A673 (cell line): ENCODE measurements around the gene PNLIPRP1. TPM values are rescaled to one million over a fixed set of nuclear protein-coding genes. Genes with fewer than 3 reads are reported as not detected.

Source experiments
- BruUV-seq: library from RNA; stranded (reverse); fragments of 400-500 nt; replicated peaks from 2 replicates; lab custom pipeline; 2021; lab: Mats Ljungman, UMichigan
- CTCF ChIA-PET: fragments of 300-600 bp; sonication (Branson Sonifier 250); formaldehyde crosslinking; loops from one replicate; lab custom pipeline; 2022; ENCODE audit warnings: antibody characterized with exemption; lab: Charles Lee
- POLR2A ChIA-PET: fragments of 300-600 bp; sonication (Branson Sonifier 250); formaldehyde crosslinking; loops from one replicate; lab custom pipeline; 2022; ENCODE audit warnings: antibody characterized with exemption; ENCODE audit not compliant: low non-redundant PET; lab: Charles Lee
- DNase-seq: peaks from one replicate; pipeline ENCODE4 v3.0.0-alpha.2; 2015; ENCODE audit warnings: low spot score
- H3K27ac ChIP-seq: fragments of 200-600 bp; sonication (generic); 2 replicates; pipeline ENCODE4 v1.5.1; 2016; ENCODE audit warnings: mixed run types, low read depth, mild to moderate bottlenecking, mixed read lengths, antibody characterized with exemption, low read length; ENCODE audit not compliant: poor library complexity, severe bottlenecking
- H3K27me3 ChIP-seq: fragments of 200-600 bp; sonication (generic); replicated peaks from 2 replicates; pipeline ENCODE4 v1.6.1; 2017; ENCODE audit warnings: mixed run types, low read depth, mild to moderate bottlenecking, mixed read lengths, antibody characterized with exemption, low read length; ENCODE audit not compliant: insufficient read depth, poor library complexity
- H3K36me3 ChIP-seq: fragments of 200-600 bp; sonication (generic); 2 replicates; pipeline ENCODE4 v1.6.1; 2016; ENCODE audit warnings: mixed run types, mild to moderate bottlenecking, mixed read lengths, antibody characterized with exemption, low read length; ENCODE audit not compliant: insufficient read depth, poor library complexity, severe bottlenecking
- H3K4me1 ChIP-seq: fragments of 200-600 bp; sonication (generic); 2 replicates; pipeline ENCODE4 v1.6.1; 2017; ENCODE audit warnings: mixed run types, mild to moderate bottlenecking, mixed read lengths, antibody characterized with exemption, low read length; ENCODE audit not compliant: insufficient read depth, poor library complexity, severe bottlenecking
- H3K4me3 ChIP-seq: fragments of 200-600 bp; sonication (generic); 2 replicates; pipeline ENCODE4 v1.5.1; 2016; ENCODE audit warnings: low read depth, mixed run types, mild to moderate bottlenecking, mixed read lengths, low read length; ENCODE audit not compliant: poor library complexity, severe bottlenecking
- H3K9me3 ChIP-seq: fragments of 200-600 bp; sonication (generic); 2 replicates; pipeline ENCODE4 v1.6.1; 2016; ENCODE audit warnings: mixed run types, low read depth, mild to moderate bottlenecking, mixed read lengths, antibody characterized with exemption, low read length; ENCODE audit not compliant: poor library complexity, severe bottlenecking
- EZH2 ChIP-seq: fragments of 200-600 bp; sonication (generic); IDR thresholded peaks from 2 replicates; pipeline ENCODE4 v1.6.1; 2017; ENCODE audit warnings: borderline replicate concordance, low read depth, mild to moderate bottlenecking, mixed read lengths, antibody characterized with exemption, low read length; ENCODE audit not compliant: poor library complexity, severe bottlenecking
- intact Hi-C: fragments of 100-400 bp; cut with micrococcal nuclease; formaldehyde crosslinking; loops from one replicate; pipeline ENCODE4 v1.10.0; 2022; ENCODE audit not compliant: unreplicated experiment
- total RNA-seq: library from RNA; stranded (reverse); gene quantifications from 2 replicates; pipeline ENCODE4 v1.2.3, GENCODE V29; 2021
- TF ChIP-seq, protein P1 (sequence below): fragments of 300-800, 200-600 bp; sonication (generic); conservative IDR thresholded peaks from 2 replicates; pipeline ENCODE4 v1.5.1; 2017; ENCODE audit warnings: low read depth, mild to moderate bottlenecking, antibody characterized with exemption, low read length, moderate library complexity, mixed read lengths

PNLIPRP1 gene
- total RNA-seq, 1 experiment from 2014 or later, result not detected

DNA sequence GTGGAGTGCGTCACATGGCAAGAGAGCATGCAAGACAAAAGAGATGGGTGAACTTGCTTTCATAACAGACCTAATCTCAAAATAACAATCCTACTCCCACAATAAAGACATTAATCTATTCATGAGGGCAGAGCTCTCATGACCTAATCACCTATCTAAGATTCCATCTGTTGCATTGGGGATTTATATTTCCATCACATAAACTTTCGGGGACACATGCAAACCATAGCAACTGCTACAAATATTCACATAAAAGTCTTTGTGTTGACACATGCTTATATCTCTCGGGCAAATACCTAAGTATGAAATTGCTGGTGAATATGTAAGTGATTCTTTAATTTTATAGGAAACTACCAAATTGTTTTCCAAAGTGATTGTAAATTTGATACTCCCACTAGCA is 16.0 kb upstream of the PNLIPRP1 start:
- intact Hi-C loops, result no loop called here
- ChIA-PET CTCF (no interaction called here), POLR2A (no interaction called here)
- H3K27me3 ChIP-seq, result no peaks in the 10 kb centered on the region
- H3K4me1 ChIP-seq, result no peaks in the 10 kb centered on the region
- H3K4me3 ChIP-seq, result no peak overlapping the region
- DNase-seq, result no peak
- H3K9me3 ChIP-seq, result no peaks in the 10 kb centered on the region
- TF ChIP-seq, protein P1, sequence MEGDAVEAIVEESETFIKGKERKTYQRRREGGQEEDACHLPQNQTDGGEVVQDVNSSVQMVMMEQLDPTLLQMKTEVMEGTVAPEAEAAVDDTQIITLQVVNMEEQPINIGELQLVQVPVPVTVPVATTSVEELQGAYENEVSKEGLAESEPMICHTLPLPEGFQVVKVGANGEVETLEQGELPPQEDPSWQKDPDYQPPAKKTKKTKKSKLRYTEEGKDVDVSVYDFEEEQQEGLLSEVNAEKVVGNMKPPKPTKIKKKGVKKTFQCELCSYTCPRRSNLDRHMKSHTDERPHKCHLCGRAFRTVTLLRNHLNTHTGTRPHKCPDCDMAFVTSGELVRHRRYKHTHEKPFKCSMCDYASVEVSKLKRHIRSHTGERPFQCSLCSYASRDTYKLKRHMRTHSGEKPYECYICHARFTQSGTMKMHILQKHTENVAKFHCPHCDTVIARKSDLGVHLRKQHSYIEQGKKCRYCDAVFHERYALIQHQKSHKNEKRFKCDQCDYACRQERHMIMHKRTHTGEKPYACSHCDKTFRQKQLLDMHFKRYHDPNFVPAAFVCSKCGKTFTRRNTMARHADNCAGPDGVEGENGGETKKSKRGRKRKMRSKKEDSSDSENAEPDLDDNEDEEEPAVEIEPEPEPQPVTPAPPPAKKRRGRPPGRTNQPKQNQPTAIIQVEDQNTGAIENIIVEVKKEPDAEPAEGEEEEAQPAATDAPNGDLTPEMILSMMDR, result no peak
- H3K27ac ChIP-seq, result no peak overlapping the region
- H3K36me3 ChIP-seq, result no peaks in the 10 kb centered on the region
- no TSS peak for BruUV-seq

- no peaks in the 10 kb centered on the region for H3K36me3 ChIP-seq
- no TSS peak for BruUV-seq
- H3K4me1 ChIP-seq, result no peaks in the 10 kb centered on the region
- intact Hi-C loops, result no loop called here
- ChIA-PET POLR2A (no interaction called here), CTCF (no interaction called here)
- no peak for TF ChIP-seq EZH2
- TF ChIP-seq, protein P1, result no peak
- no peaks in the 10 kb centered on the region for H3K27me3 ChIP-seq
- no peak overlapping the region for H3K4me3 ChIP-seq
- DNase-seq, result no peak
- no peaks in the 10 kb centered on the region for H3K9me3 ChIP-seq
- no peak overlapping the region for H3K27ac ChIP-seq
These were observed 2.7 kb upstream of the PNLIPRP1 start for GRCh38 chr10:116587878-116588591.

DNA sequence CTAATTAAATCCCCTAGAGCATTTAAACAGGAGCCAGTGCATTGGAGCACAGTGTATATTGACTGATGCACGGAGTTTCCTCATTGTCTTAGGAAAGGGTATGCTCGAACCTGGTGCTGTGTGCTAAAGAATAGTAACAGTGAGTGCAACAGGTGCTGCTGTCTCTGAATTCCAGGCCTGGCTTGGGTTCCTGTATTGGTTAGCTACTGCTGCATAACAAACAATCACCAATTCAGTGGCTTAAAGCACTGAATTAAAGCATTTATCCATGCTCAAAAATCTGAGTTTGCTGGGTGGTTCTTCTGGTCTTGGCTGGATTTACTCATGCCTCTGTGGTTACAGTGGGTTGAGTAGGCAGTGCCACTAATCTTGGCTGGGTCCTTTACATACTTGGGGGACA is 1.8 kb upstream of the PNLIPRP1 start:
- BruUV-seq, result no TSS peak
- H3K27ac ChIP-seq, result no peak overlapping the region
- no peaks in the 10 kb centered on the region for H3K9me3 ChIP-seq
- no peak for DNase-seq
- intact Hi-C loops, result no loop called here
- H3K36me3 ChIP-seq, result no peaks in the 10 kb centered on the region
- no peak for TF ChIP-seq EZH2
- TF ChIP-seq, protein P1, result no peak
- POLR2A ChIA-PET, result no interaction called here
- no peaks in the 10 kb centered on the region for H3K27me3 ChIP-seq
- H3K4me3 ChIP-seq, result no peak overlapping the region
- no peaks in the 10 kb centered on the region for H3K4me1 ChIP-seq
- CTCF ChIA-PET, result no interaction called here
